MG63 (cell line): ENCODE measurements around the gene TMEM242. TPM values are rescaled to one million over a fixed set of nuclear protein-coding genes. Genes with fewer than 3 reads are reported as not detected.

Experiments used
- DNase-seq: peaks from one replicate; pipeline ENCODE4 v3.0.0-alpha.2; 2020
- H3K27me3 ChIP-seq: fragments of 250-450 bp; sonication (Bioruptor Pico); 2 replicates; pipeline ENCODE4 v1.5.1; 2020; ENCODE audit warnings: mild to moderate bottlenecking, moderate library complexity
- H3K36me3 ChIP-seq: fragments of 250-450 bp; sonication (Bioruptor Pico); 2 replicates; pipeline ENCODE4 v1.5.1; 2020; ENCODE audit warnings: mild to moderate bottlenecking, moderate library complexity
- H3K4me3 ChIP-seq: fragments of 250-450 bp; sonication (Bioruptor Pico); 2 replicates; pipeline ENCODE4 v1.5.1; 2020; ENCODE audit warnings: mild to moderate bottlenecking, moderate library complexity
- H3K9me3 ChIP-seq: fragments of 250-450 bp; sonication (Bioruptor Pico); 2 replicates; pipeline ENCODE4 v1.5.1; 2020; ENCODE audit warnings: mild to moderate bottlenecking, moderate library complexity
- total RNA-seq: library from RNA; depleted of rRNA; stranded (reverse); fragments of >200 nt; shearing (Covaris generic); gene quantifications from 2 replicates; pipeline ENCODE4 v1.2.3, GENCODE V29; 2014; ENCODE audit warnings: low replicate concordance

TMEM242 gene
- total RNA-seq, 1 experiment from 2014 or later = 6.0 TPM

DNA sequence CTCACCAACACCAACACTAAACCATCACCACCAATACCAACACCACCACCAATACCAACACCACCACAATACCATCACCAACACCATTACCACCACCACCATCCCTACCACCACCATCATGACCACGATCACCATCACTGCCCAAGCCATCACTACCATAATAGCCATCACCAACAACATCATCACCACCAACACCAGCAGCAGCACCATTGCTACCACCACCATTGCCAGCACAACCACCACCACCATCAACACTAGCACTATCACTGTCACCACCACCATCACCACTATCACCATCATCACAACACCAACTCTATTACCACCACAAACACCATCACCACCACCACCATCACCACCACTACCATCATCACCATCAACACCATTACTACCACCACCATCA lies 53.0 kb downstream of the TMEM242 start:
- Histone ChIP-seq H3K36me3 (no peaks in the 10 kb centered on the region), H3K27me3 (no peaks in the 10 kb centered on the region), H3K9me3 (no peaks in the 10 kb centered on the region), H3K4me3 (no peak overlapping the region)
- DNase-seq = no peak

DNA sequence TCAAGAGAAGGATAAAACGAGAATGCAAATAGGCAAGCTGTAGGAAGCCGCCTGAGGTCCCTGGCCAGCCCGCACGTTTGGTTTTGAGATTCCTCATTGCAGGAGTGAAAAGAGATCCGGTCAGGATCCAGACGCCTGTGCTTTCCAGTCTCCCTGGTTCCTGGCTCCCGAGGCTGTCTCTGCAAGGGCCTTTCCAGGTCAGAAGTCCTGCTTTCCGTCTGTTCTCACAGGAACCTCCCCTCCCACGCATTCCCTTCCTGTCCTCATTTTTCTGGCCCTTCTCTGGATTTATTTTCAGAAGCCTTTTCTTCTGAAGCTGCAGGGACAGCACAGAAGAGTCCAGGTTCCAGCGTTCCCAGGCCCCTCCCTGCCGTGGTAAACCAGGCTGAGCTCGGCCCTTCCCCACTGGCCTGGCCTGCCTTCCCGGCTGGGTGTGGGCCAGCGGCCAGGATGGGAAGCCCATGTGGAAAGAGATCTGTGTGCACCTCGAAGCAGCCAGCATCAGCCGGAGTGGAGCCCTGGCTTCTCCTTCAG lies 54.0 kb downstream of the TMEM242 start:
- no peaks in the 10 kb centered on the region for H3K36me3 ChIP-seq
- no peaks in the 10 kb centered on the region for H3K27me3 ChIP-seq
- H3K4me3 ChIP-seq = no peak overlapping the region
- DNase-seq = peak; percentile 34
- no peaks in the 10 kb centered on the region for H3K9me3 ChIP-seq

DNA sequence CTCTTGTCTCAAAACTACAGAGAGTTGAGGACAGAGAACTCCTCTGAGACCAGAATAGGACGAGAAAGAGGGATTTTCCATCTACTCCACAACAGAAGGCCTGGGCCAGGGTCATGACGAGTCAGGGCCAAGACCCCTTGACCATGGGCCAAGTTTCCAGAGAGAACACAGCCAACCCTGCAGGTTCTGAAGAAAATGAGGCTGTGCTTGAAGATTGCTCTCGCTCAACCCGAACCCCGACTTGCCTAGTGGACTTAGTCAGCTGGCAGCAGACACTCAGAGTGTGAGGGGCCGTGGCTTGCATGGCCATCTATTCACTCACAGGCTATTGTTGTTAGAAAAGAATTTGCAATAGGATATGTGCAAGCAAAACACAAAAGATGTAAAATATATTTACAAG lies 54.5 kb downstream of the TMEM242 start:
- no peaks in the 10 kb centered on the region for H3K9me3 ChIP-seq
- no peak for DNase-seq
- H3K4me3 ChIP-seq = no peak overlapping the region
- H3K27me3 ChIP-seq = no peaks in the 10 kb centered on the region
- no peaks in the 10 kb centered on the region for H3K36me3 ChIP-seq

DNA sequence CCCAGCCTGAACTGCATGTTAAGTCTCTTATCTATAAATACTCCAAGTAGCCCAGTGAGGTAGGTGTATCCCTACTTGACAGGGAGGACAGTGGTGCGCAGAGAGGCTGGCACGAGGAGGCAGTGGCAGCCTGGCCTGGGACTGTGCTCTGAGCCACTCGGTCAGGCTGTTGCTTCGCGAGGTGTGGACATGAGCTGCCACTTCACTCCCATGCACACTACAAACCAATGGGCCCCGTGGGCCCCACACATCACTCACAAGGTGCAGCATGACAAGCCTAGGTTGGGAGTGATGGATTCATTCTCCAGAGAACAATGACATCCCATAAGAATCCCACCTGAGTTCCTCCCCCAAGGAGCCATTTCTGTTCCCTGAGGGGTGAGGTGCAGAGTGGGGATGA lies 54.9 kb downstream of the TMEM242 start:
- no peak overlapping the region for H3K4me3 ChIP-seq

DNA sequence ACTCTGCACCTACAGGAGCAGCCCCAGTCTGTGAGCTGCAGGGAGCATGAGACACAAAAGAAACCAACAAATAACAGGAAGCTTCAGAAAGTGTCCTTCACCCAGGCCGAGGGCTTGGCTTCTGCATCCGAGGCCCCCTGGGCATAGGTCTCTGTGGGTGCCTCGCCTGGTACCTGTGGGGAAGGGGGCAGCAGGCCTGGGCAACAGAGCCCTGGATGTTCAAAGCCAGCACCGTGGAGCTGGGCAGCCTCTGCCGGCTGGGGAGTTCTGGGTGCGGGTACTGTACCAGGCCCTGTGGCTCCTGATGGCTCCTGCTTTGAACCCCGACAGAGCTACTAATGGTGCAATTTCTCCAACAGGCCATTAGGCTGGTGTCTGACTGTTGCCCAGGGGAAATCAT lies 55.7 kb downstream of the TMEM242 start:
- no peaks in the 10 kb centered on the region for H3K9me3 ChIP-seq
- H3K36me3 ChIP-seq = no peaks in the 10 kb centered on the region
- H3K27me3 ChIP-seq = no peaks in the 10 kb centered on the region
- no peak overlapping the region for H3K4me3 ChIP-seq
- DNase-seq = no peak

More for the DNA sequence above, 54.9 kb downstream of the TMEM242 start:
- Histone ChIP-seq H3K27me3 (no peaks in the 10 kb centered on the region), H3K9me3 (no peaks in the 10 kb centered on the region), H3K36me3 (no peaks in the 10 kb centered on the region)
- DNase-seq = no peak

DNA sequence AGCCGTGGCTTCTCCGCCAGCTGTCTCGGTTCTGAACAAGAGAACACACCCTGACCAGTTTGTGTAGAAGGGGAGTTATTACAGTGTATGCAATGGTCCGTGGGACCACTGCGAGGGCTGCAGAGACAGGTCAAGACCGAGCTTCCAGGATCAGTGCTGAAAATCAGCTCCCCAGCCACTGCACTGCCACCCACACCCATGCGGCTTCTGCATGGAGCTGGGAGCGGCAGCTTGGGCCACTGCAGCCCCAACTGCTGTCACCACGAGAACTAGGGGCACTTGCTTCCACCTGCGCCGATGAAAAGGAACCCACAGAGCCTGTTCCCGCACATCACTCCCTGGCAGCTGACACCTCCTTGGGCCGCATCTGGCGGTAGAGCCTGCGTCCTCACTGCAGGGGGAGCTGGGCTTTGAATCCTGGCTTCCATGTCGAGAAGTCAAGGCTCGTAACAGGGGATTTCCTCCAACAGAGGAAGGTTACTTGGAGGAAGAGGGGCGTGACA lies 56.2 kb downstream of the TMEM242 start:
- no peaks in the 10 kb centered on the region for H3K27me3 ChIP-seq
- no peak for DNase-seq

DNA sequence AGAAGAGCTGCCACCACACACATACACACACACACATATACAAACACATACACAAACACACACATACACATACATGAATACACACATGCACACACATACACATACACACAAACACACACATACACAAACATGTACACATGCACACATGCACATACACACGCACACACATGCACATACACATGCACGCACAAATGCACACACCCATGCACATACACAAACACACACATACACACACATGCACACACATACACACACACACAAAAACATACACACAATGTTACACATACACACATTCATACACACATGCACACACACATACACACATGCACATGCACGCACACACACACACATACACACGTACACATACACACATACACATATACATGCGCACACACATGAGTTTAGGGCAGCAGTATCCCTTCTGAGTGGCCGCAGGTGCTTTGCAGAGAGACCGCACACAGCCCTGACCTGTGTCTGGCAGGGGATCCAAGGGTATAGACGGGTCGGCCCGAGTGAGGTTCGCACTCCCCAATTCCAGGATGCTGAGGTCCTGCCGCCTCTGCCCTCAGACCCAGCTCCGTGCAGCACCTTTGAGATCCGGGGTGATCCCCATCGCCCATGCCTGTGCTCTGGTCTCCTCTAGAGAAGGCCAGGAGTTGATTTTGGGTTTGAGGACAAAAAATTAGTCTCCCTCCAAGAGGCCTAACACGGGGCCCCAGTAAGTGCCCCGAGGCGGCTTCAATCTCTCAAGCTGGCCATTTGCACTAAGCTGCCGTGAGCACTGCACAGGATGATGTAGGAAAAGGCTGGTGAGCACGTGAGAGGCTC lies 56.8 kb downstream of the TMEM242 start:
- DNase-seq = no peak
- Histone ChIP-seq H3K4me3 (no peak overlapping the region), H3K36me3 (no peaks in the 10 kb centered on the region), H3K27me3 (no peaks in the 10 kb centered on the region), H3K9me3 (no peaks in the 10 kb centered on the region)

More for the DNA sequence above, 56.2 kb downstream of the TMEM242 start:
- no peaks in the 10 kb centered on the region for H3K9me3 ChIP-seq
- no peak overlapping the region for H3K4me3 ChIP-seq
- no peaks in the 10 kb centered on the region for H3K36me3 ChIP-seq

DNA sequence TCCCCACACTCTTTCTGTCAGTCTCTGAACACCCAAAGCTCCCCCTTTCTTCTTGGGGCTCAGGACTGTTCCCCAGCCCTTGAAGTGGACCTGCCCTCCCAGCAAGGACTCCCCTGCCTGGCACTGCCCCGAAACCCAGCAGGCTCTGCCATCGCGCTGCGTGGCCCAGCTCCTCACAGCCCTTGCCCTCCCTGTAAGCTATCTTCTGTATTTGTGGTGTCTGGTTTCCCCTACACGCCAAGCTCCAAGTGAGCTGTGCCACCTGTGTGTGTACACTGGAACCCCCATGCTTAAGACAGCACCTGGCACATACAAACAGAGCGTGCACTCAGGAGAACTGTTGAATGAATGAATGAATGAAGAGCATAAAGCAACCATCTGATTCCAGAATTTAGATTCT lies 57.7 kb downstream of the TMEM242 start:
- Histone ChIP-seq H3K36me3 (no peaks in the 10 kb centered on the region), H3K27me3 (no peaks in the 10 kb centered on the region), H3K9me3 (no peaks in the 10 kb centered on the region), H3K4me3 (no peak overlapping the region)
- no peak for DNase-seq

DNA sequence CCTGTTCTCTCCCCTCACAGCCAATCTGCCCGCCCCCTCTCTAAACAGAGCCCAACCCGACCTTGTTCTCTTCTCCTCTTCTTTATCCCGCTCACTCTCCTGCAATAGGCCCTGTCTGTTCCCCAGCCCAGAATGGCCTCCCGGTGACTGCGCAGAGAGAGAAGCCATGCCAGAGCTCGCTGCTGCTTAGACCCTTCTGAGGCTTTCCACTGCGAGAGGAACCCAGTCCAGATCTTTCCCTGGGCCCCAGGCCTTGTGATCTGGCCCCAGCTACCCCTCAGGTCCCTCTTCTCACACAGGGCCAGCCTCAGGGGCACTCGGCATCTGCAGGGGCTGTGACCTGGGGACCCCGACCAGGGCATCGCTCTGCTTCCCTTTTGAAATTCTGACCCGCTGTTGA lies 58.1 kb downstream of the TMEM242 start:
- Histone ChIP-seq H3K27me3 (no peaks in the 10 kb centered on the region), H3K4me3 (no peak overlapping the region), H3K9me3 (no peaks in the 10 kb centered on the region), H3K36me3 (no peaks in the 10 kb centered on the region)
- no peak for DNase-seq

DNA sequence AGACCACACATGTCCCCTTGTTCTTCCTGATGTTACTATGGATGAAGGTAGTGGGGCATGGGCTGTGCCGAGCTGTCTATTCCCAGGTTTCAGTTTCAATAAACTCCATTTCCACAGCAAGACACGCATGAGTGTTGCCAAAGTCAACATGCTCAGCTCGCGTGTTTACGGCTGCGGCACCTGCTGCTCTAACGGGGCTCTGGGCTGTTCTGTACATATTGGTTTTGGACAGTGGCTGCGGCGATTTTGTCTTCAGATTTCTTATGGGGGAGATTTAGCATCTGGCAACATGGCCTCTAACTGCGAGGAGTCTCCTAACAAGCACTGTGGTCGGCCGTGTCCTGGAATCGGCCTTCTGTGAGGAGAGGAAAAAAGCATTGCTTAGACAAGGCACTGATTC lies 58.6 kb downstream of the TMEM242 start:
- no peaks in the 10 kb centered on the region for H3K27me3 ChIP-seq
- H3K4me3 ChIP-seq = no peak overlapping the region

DNA sequence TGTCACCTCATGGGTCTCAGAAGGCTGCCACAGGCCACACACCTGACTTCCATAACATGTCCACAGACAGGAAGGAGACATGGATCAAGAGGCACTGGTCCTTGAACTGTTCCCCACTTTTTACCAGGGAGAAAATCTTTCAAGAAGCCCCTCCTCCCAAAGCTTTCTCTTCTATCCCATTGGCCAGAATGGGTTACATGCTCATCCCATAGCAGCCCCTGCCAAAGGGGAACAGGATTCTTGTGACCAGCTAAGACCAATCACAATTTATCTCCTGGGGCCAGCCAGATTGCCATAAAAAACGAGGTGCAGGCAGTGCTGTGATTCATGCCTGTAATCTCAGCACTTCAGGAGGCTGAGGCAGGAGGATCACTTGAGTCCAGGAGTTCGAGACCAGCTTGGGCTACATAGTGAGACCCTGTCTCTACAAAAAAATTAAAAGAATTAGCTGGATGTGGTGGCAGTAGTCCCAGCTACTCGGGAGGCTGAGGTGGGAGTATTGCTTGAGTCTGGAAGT lies 59.4 kb downstream of the TMEM242 start:
- Histone ChIP-seq H3K9me3 (no peaks in the 10 kb centered on the region), H3K4me3 (no peak overlapping the region), H3K36me3 (no peaks in the 10 kb centered on the region), H3K27me3 (no peaks in the 10 kb centered on the region)
- DNase-seq = peak; percentile 34

More for the DNA sequence above, 58.6 kb downstream of the TMEM242 start:
- no peaks in the 10 kb centered on the region for H3K9me3 ChIP-seq
- H3K36me3 ChIP-seq = no peaks in the 10 kb centered on the region
- no peak for DNase-seq

DNA sequence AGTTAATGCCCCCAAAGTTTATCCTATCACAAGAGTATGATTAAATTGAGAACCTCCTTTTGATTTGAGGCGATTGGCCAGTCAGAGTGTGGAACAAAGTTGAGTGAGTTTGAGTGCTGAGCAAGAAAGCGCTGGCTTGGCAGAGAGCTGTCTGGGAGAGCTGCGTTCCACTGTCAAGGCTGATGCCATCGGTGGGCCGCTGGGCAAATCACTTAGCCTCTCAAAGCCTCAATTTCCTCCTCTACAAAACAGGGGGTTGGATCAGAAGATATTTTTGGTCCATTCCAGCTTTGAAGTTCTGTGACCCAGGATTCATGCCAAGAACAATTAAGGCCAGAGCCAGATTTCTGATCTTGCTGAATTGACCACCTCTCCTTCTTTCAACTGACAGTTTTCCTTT lies 60.2 kb downstream of the TMEM242 start:
- Histone ChIP-seq H3K9me3 (no peaks in the 10 kb centered on the region), H3K4me3 (no peak overlapping the region), H3K36me3 (no peaks in the 10 kb centered on the region), H3K27me3 (no peaks in the 10 kb centered on the region)
- peak; percentile 50 for DNase-seq

DNA sequence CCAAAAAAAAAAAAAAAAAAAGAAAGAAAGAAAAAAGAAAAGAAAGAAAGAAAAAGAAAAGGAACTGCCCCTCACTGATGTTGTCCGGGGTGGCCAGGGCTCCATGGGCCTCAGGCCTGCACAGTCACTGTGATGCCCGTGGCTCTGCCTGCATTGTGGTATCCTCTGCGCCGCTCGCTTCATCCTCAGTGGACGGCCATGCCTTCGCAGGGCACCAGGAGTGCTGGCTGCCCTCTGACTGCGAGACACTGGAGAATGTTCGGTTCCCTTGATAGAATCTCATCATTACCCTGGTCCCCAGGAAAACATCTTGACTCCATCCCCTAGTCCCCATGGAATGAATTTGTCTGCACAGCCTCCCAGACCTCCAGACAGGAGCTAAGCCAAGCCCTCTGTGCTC lies 61.7 kb downstream of the TMEM242 start:
- no peaks in the 10 kb centered on the region for H3K36me3 ChIP-seq

DNA sequence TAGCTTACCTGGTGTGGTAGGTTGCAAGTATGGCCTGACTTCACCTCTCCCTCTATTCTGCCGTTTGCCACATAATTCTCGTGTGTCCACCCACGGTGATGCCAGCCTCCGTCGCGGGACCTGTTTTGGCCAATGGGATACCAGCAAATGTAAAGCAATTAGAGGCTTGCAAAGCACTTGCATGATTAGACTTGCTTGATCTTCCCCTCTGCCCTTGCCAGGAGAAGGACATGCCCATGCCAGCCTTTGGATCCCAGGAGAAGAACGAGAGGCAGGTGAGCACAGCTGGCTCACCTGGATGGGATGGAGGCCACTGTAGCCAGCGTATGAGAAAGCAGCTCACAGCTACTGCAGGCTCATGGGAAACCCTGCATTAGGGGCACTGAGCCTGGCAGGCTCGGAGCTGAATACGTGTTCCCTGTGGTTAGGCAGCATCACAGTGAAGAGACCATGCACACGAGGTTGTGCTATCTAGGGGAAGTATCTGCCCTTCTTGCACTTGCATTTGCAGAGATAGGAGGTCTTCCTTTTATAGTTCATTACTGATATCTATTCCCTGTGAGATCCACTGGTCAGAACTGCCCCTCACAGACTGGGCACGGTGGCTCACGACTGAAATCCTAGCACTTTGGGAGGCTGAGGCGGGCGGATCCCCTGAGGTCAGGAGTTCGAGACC lies 62.4 kb downstream of the TMEM242 start:
- no peak overlapping the region for H3K4me3 ChIP-seq
- H3K36me3 ChIP-seq = no peaks in the 10 kb centered on the region
- H3K27me3 ChIP-seq = no peaks in the 10 kb centered on the region
- H3K9me3 ChIP-seq = no peaks in the 10 kb centered on the region
- no peak for DNase-seq

More for the DNA sequence above, 61.7 kb downstream of the TMEM242 start:
- Histone ChIP-seq H3K4me3 (no peak overlapping the region), H3K27me3 (no peaks in the 10 kb centered on the region), H3K9me3 (no peaks in the 10 kb centered on the region)
- DNase-seq = no peak

DNA sequence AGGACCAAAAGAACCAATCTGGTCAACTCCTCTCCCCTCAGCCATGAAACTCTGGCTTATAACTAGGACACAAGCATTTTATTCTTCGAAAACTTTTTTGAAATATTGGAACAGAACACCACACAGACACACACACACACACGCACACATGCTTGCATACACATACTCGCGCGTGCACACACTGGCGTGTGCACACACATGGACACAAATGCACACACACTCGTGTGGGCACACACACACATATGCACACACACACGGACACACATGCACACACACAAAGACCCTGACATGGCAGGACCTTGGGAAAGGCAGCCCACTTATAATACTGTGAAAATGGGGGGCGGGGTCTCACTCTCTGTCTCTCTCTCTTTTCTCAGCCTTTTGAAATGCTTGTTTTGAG lies 63.9 kb downstream of the TMEM242 start:
- Histone ChIP-seq H3K27me3 (no peaks in the 10 kb centered on the region), H3K9me3 (no peaks in the 10 kb centered on the region), H3K4me3 (no peak overlapping the region), H3K36me3 (no peaks in the 10 kb centered on the region)
- DNase-seq = no peak

DNA sequence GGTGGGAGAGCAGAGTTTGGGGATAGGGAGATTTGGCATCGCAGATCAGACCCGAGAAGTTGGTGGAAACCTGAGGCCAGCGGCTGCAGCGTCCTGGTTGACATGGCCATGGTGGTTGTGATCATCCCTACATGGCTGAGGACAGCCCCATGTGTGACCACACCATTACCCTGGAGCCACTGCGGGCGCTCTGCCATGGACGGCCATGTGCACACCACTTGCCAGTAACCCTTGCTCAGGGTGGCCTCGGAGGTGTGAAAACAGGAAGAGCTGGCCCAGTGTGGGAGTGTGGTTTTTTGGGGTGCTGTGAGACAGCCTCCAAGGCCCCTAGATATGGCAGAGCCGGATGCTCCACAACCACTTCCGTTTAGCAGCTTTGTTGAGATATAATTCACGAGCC lies 64.4 kb downstream of the TMEM242 start:
- Histone ChIP-seq H3K9me3 (no peaks in the 10 kb centered on the region), H3K27me3 (no peaks in the 10 kb centered on the region), H3K36me3 (no peaks in the 10 kb centered on the region), H3K4me3 (no peak overlapping the region)
- DNase-seq = no peak

DNA sequence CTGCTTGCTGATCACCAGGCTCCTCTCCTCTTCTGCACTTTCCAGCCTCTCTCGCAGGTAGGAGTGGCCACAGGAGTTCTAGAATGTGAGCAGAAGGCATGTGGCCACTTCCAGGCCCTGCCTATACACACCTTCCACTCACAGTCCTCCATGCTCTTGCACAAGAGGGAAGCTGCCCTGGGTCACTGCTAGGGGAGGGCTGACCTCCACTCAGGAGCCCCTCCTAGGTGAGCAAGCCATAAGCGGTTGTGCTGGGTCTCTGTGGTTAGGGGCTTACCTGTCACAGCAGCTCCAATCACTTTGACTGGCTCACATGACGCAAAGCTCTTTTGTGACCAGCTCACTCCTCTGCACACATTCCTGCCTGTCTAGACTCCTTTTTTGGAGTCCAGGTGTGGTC lies 68.2 kb downstream of the TMEM242 start:
- no peaks in the 10 kb centered on the region for H3K9me3 ChIP-seq
- no peak overlapping the region for H3K4me3 ChIP-seq
- H3K36me3 ChIP-seq = no peaks in the 10 kb centered on the region
- no peaks in the 10 kb centered on the region for H3K27me3 ChIP-seq
- DNase-seq = no peak
